Gastroesophageal sphincter (tissue), 3 donors: ENCODE data around the gene OXER1.

Source experiments
- EP300 ChIP-seq: sonication (generic); formaldehyde crosslinking; IDR thresholded peaks from one replicate; pipeline ENCODE4 v1.6.1; 2017; ENCODE audit warnings: antibody characterized with exemption, mild to moderate bottlenecking
- POLR2A ChIP-seq, 2 donors: fragments of 450-650 bp; IDR thresholded peaks; one replicate each; pipeline ENCODE4 v1.6.1; 2017; ENCODE audit warnings: antibody characterized with exemption in 2 of 2, mild to moderate bottlenecking in 2 of 2, moderate library complexity in 1 of 2
- POLR2AphosphoS5 ChIP-seq: sonication (generic); formaldehyde crosslinking; IDR thresholded peaks from one replicate; pipeline ENCODE4 v1.6.1; 2017; ENCODE audit warnings: antibody characterized with exemption
- TF ChIP-seq, protein P1 (sequence below), 4 experiments: fragments of 200-600 bp in 2 of 4; fragments of 450-650 bp in 2 of 4; sonication (generic) in 1 of 4; IDR thresholded peaks; one replicate each; pipeline ENCODE4 v1.5.1; 2017 to 2019; ENCODE audit warnings: antibody characterized with exemption in 4 of 4, mild to moderate bottlenecking in 2 of 4, moderate library complexity in 2 of 4

DNA sequence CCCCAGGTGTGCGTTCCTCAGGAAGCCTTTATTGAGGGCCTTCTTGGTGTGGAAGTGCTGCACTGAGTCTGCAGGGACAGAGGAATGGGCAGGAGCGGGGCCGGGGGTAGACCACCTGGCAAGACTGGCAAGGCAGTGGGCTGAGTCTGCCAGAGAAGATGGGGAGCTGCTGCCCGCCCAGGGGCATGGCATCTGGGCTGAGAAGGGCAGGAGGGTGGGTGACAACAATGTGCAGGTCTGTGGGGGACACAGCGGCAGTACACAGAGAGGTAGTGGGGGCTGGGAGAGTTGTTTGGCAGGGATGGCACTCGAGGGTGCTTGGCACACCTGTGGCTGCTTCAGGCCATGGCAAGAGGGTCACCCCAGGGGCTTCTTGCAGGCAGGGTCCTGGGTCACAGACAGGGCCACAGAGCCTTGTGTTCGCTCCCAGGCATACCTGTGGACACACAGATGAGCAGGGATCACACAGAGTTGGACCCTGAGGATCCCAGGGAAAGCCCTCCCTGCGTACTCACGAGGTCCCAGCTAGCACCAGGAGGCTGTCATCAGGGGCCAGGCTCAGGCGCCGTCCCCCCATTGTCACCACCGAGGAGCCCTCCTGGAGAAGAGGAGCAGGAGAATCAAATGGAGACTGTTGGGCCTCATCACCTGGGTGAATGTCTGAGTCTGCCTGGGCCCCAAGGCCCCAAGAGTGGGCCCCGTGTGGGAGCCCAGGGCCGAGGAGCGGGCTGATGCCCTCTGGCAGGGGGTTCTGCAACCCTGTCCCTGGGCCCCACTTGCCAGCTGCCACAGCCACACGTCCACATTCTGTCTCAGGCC, 3.4 kb upstream of the OXER1 start:
- TF ChIP-seq EP300 (no peak), POLR2A (IDR thresholded peaks at IDR 0.05) (no peak), POLR2AphosphoS5 (no peak)
- TF ChIP-seq, protein P1, sequence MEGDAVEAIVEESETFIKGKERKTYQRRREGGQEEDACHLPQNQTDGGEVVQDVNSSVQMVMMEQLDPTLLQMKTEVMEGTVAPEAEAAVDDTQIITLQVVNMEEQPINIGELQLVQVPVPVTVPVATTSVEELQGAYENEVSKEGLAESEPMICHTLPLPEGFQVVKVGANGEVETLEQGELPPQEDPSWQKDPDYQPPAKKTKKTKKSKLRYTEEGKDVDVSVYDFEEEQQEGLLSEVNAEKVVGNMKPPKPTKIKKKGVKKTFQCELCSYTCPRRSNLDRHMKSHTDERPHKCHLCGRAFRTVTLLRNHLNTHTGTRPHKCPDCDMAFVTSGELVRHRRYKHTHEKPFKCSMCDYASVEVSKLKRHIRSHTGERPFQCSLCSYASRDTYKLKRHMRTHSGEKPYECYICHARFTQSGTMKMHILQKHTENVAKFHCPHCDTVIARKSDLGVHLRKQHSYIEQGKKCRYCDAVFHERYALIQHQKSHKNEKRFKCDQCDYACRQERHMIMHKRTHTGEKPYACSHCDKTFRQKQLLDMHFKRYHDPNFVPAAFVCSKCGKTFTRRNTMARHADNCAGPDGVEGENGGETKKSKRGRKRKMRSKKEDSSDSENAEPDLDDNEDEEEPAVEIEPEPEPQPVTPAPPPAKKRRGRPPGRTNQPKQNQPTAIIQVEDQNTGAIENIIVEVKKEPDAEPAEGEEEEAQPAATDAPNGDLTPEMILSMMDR (IDR thresholded peaks at IDR 0.05): no peak
